T follicular helper cell (primary cell): ENCODE measurements around the gene LYPLA2.
A peak's percentile ranks its signal among the peaks of the same experiment; 100 is the strongest.
"Not testable (repeated sequence)": the region's sequence is repeated elsewhere in the genome, so short reads cannot be mapped to it uniquely, and the experiment has no call there.

ENCODE experiments used
- DNase-seq: peaks from one replicate; pipeline ENCODE4 v3.0.0-alpha.2; 2020; ENCODE audit warnings: low read depth

LYPLA2 gene

GRCh38 chr1:23779826-23780371, 11.0 kb upstream of the LYPLA2 start:
- DNase-seq: no peak

- DNase-seq: not testable (repeated sequence)
Observed at GRCh38 chr1:23783141-23783540, 7.8 kb upstream of the LYPLA2 start.

GRCh38 chr1:23784846-23785245, 6.1 kb upstream of the LYPLA2 start:
- DNase-seq: no peak

- no peak for DNase-seq
Observed at GRCh38 chr1:23787701-23788100, 3.2 kb upstream of the LYPLA2 start.

GRCh38 chr1:23788695-23789094, 2.2 kb upstream of the LYPLA2 start:
- DNase-seq: no peak

GRCh38 chr1:23791516-23792047, 637 bp downstream of the LYPLA2 start:
- no peak for DNase-seq

GRCh38 chr1:23792151-23792945, 1.4 kb downstream of the LYPLA2 start:
- no peak for DNase-seq

GRCh38 chr1:23793018-23793781, 2.3 kb downstream of the LYPLA2 start:
- DNase-seq: peak; percentile 41

GRCh38 chr1:23793861-23794731, 3.2 kb downstream of the LYPLA2 start:
- no peak for DNase-seq

- DNase-seq: not testable (repeated sequence)
Observed at GRCh38 chr1:23794732-23795182, 3.8 kb downstream of the LYPLA2 start.

- DNase-seq: no peak
Observed at GRCh38 chr1:23795676-23796465, 4.9 kb downstream of the LYPLA2 start.

GRCh38 chr1:23796466-23797271, 5.7 kb downstream of the LYPLA2 start:
- DNase-seq: no peak

GRCh38 chr1:23797478-23798448, 6.8 kb downstream of the LYPLA2 start:
- no peak for DNase-seq

- DNase-seq: no peak
Observed at GRCh38 chr1:23798662-23799142, 7.8 kb downstream of the LYPLA2 start.

GRCh38 chr1:23799255-23799569, 8.3 kb downstream of the LYPLA2 start:
- no peak for DNase-seq

GRCh38 chr1:23799570-23800399, 8.8 kb downstream of the LYPLA2 start:
- no peak for DNase-seq

GRCh38 chr1:23800400-23801337, 9.7 kb downstream of the LYPLA2 start, which contains the start of gene GALE:
GALE (minus strand) TSS chr1:23800754; CDS start chr1:23799007, 1,747 bp downstream.
- DNase-seq: peak; percentile 95
